Activated naive CD4-positive, alpha-beta T cell treated with anti-CD3 and anti-CD28 coated beads, Interleukin-2, amount 50 U/mL, for 24 hours (primary cell): Measurements from ENCODE around the gene SRRM1.
"Not testable (repeated sequence)": the region's sequence is repeated elsewhere in the genome, so short reads cannot be mapped to it uniquely, and the experiment has no call there.

Source experiments
- H3K27ac Mint-ChIP-seq: one replicate; pipeline ENCODE4 v1.8.0; 2021; ENCODE audit warnings: mild to moderate bottlenecking, mixed read lengths
- H3K27me3 Mint-ChIP-seq: one replicate; pipeline ENCODE4 v1.8.0; 2021; ENCODE audit warnings: mixed read lengths
- H3K36me3 Mint-ChIP-seq: one replicate; pipeline ENCODE4 v1.8.0; 2021; ENCODE audit warnings: mixed read lengths
- H3K4me1 Mint-ChIP-seq: one replicate; pipeline ENCODE4 v1.8.0; 2021; ENCODE audit warnings: mixed read lengths
- H3K4me3 Mint-ChIP-seq: one replicate; pipeline ENCODE4 v1.8.0; 2021; ENCODE audit warnings: mild to moderate bottlenecking, mixed read lengths
- H3K9me3 Mint-ChIP-seq: one replicate; pipeline ENCODE4 v1.8.0; 2021; ENCODE audit warnings: mixed read lengths

Gene SRRM1

DNA sequence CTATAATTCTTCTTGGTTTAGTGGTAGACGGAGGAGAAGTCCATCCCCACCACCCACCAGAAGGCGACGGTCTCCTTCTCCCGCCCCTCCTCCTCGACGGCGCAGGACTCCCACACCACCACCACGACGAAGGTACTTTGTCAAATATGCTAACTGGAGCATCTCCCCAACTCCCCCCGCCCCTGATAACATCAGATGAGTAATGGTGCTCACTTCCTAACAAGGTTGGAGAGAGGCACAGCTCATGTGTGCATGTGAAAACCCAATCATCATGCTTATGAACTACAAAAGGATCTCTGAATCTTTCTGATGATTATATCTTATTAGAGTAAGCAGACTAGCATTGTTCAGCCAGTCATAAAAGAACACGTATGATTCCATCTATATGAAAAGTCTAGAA is 23.7 kb downstream of the SRRM1 start:
- Mint-ChIP-seq H3K4me3 (no peak overlapping the region), H3K27me3 (no peaks in the 10 kb centered on the region), H3K36me3 (peaks cover 19% of the 10 kb centered on the region), H3K4me1 (no peaks in the 10 kb centered on the region), H3K9me3 (no peaks in the 10 kb centered on the region), H3K27ac (peak overlapping the region; percentile 17)

DNA sequence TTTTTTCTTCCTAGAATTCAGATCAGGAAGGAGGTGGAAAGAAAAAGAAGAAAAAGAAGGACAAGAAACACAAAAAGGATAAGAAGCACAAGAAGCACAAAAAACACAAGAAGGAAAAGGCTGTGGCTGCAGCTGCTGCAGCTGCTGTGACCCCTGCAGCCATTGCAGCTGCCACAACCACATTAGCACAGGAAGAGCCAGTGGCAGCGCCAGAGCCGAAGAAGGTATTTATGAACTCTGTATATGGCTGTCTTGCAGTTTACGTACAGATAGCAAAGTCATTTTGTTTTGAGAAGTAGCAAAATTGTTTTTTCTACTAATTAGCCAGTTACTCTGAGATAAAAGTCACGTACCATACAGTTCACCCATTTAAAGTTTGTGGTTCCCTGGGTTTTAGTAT is 28.3 kb downstream of the SRRM1 start:
- H3K36me3 Mint-ChIP-seq, result peaks cover 26% of the 10 kb centered on the region
- H3K27ac Mint-ChIP-seq, H3K4me1 Mint-ChIP-seq, H3K9me3 Mint-ChIP-seq, H3K27me3 Mint-ChIP-seq, H3K4me3 Mint-ChIP-seq: not testable (repeated sequence)

DNA sequence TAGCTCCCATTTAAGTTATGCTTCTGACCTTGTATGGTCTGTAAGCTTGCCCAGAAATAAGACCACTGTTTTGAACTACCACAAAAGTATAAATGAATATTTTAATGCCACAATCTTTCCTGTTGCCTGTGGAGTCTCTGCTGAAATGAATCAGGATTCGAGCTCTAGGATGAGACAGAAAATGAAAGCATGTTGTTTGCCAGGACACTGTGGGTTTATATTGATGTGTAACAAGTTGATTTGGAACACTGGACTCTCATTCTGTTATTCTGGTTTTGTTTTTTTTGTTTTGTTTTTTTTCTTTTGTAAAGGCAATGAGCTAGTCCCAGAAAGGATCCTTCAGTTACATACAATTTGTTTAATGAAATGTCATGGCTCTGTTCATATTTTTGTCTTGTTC is 29.6 kb downstream of the SRRM1 start:
- H3K4me3 Mint-ChIP-seq, H3K4me1 Mint-ChIP-seq, H3K27me3 Mint-ChIP-seq, H3K9me3 Mint-ChIP-seq: not testable (repeated sequence)
- peaks cover 28% of the 10 kb centered on the region for H3K36me3 Mint-ChIP-seq
- peak overlapping the region; percentile 51 for H3K27ac Mint-ChIP-seq

DNA sequence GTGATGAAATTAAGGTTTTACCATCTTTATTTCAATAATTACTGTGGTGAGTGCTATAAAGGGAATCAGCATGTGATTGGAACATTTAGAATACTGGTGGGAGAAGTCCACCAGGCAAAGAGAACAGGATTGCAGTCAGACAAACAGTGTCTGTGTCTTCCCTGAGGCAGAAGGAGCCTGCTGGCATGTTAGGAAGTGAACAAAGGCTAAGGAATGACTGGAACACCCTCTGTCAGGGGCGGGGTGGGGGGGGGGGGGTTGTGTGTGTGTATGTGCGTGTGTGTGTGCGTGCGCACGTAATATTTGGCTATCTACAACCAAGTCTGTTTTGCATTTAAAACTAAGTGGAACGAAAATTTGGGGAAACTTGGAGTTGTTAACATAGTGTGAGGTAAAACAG is 30.2 kb downstream of the SRRM1 start:
- Mint-ChIP-seq H3K27ac (no peak overlapping the region), H3K36me3 (peaks cover 28% of the 10 kb centered on the region), H3K4me3 (no peak overlapping the region), H3K4me1 (no peaks in the 10 kb centered on the region), H3K27me3 (no peaks in the 10 kb centered on the region), H3K9me3 (no peaks in the 10 kb centered on the region)

DNA sequence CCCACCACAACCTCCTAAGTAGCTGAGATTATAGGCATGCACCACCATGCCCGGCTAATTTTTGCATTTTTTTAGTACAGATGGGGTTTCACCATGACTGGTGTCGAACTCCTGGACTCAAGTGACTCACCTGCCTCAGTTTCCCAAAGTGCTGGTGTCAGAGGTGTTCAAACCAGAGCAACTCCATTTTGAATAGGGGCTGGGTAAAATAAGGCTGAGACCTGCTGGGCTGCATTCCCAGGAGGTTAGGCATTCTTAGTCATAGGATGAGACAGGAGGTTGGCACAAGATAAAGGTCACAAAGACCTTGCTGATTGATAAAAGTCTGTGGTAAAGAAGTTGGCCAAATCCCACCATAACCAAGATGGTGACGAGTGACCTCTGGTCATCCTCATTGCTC is 35.3 kb downstream of the SRRM1 start:
- H3K4me1 Mint-ChIP-seq, H3K36me3 Mint-ChIP-seq, H3K27me3 Mint-ChIP-seq, H3K9me3 Mint-ChIP-seq, H3K27ac Mint-ChIP-seq, H3K4me3 Mint-ChIP-seq: not testable (repeated sequence)

DNA sequence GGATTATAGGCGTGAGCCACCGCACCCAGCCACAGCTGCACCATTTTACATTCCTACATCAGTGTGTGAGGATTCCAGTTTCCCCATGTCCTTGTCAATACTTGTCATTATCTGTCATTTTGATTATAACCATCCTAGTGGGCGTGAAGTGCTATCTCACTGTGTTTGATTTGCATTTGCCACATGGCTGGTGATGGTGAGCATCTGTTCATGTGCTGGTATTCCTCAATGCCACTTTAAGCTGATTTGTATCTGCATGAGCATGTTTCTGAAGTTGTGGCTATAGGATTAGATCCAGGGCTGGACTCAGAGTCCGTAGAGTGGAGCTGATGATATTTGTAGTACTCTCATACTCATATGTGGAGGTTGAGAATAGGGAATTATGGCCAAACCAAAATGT is 36.6 kb downstream of the SRRM1 start:
- Mint-ChIP-seq H3K36me3 (peaks cover 8% of the 10 kb centered on the region), H3K27me3 (no peaks in the 10 kb centered on the region), H3K4me3 (no peak overlapping the region), H3K4me1 (no peaks in the 10 kb centered on the region), H3K27ac (no peak overlapping the region), H3K9me3 (no peaks in the 10 kb centered on the region)

DNA sequence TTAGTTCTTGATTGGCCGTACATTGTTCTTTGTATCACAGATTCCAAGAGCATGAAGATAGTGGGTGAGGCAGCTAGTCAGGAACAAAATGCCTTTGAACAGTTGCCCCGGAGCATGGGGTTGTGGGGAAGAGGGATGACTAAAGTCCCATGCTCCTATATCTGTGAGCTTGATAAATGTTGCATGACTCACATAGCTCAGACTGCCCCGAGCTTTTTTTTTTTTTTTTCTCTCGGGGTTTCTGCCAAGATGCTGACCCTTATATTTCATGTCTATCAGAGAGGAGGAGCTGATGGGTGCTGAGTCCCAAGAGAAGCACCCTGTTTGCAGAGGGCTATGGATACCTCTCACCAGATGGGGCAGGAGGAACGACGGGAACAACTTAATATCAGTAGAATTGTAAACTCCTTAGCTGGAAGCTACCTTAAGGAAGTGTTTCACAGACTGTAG is 40.6 kb downstream of the SRRM1 start:
- Mint-ChIP-seq H3K9me3 (no peaks in the 10 kb centered on the region), H3K27ac (no peak overlapping the region), H3K4me1 (no peaks in the 10 kb centered on the region), H3K27me3 (no peaks in the 10 kb centered on the region), H3K4me3 (no peak overlapping the region), H3K36me3 (no peaks in the 10 kb centered on the region)

DNA sequence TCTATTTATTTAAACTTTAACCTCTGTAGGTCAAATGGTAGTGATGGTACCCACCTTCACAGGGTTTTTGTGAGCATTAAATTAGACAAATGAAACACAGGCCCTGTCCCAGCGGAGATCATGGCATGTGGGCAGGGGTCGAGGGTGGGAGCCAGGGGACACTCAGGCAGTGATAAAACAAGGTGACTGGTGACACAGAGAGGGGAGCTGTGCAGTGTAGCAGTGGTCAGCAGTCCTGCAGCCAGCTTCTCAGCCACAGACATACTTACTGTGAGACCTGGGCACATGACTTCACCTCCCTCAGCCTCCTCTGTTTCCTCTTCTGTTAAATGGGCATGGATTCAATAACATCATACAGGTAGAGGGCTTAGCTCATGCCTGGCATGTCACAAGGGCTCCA is 44.9 kb downstream of the SRRM1 start:
- Mint-ChIP-seq H3K27ac (no peak overlapping the region), H3K27me3 (no peaks in the 10 kb centered on the region), H3K36me3 (no peaks in the 10 kb centered on the region), H3K9me3 (no peaks in the 10 kb centered on the region), H3K4me1 (no peaks in the 10 kb centered on the region), H3K4me3 (no peak overlapping the region)

DNA sequence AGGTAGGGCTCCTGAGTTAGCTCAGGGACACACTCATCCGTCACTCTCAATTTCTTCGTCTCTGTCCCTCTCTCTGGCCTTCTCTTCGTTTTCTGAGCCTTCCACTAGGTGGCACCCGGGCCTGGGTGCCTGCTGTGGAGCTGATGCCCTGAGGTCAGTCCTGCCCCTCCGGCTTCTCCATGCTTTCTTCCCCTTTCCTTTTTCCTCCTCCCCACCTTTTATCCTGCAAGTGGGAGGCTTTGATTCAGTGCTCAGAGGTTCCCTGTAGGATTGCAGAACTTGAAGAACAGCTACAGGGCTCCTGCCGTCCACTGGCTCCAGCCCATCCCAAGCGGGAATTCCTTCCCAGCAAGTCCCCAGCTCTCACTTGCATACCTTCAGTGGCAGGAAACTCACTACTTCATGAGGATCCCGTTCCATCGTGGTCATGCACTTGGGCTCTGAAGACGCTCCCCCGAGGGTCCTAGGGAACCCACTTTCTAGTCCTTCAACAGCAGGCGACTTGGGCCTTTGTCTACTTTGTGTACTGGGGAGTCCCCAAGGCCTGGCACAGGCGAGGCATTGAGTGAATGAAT is 45.6 kb downstream of the SRRM1 start:
- Mint-ChIP-seq H3K4me1 (no peaks in the 10 kb centered on the region), H3K4me3 (no peak overlapping the region), H3K36me3 (no peaks in the 10 kb centered on the region), H3K9me3 (no peaks in the 10 kb centered on the region), H3K27ac (no peak overlapping the region), H3K27me3 (no peaks in the 10 kb centered on the region)

DNA sequence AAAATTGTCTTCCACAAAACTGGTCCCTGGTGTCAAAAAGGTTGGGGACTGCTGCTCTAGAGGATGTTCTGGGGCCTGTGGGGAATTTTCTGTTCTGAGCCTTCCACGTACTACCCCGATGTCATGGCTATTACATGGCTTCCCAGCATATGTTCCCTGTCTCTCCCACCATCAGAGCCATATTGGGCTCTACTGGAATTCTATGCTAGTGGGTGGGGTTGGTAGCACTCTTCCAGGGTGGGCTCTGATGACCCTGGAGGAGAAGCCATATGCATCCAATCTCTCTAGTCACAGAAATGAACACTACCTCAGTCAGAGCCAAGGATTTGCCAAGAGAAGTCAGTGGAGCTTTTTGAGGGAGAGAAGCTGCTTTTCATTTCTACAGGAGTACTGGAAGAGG is 47.9 kb downstream of the SRRM1 start:
- no peak overlapping the region for H3K27ac Mint-ChIP-seq
- H3K4me1 Mint-ChIP-seq, result peaks cover 5% of the 10 kb centered on the region
- H3K27me3 Mint-ChIP-seq, result no peaks in the 10 kb centered on the region
- no peak overlapping the region for H3K4me3 Mint-ChIP-seq
- H3K36me3 Mint-ChIP-seq, result no peaks in the 10 kb centered on the region
- H3K9me3 Mint-ChIP-seq, result no peaks in the 10 kb centered on the region

DNA sequence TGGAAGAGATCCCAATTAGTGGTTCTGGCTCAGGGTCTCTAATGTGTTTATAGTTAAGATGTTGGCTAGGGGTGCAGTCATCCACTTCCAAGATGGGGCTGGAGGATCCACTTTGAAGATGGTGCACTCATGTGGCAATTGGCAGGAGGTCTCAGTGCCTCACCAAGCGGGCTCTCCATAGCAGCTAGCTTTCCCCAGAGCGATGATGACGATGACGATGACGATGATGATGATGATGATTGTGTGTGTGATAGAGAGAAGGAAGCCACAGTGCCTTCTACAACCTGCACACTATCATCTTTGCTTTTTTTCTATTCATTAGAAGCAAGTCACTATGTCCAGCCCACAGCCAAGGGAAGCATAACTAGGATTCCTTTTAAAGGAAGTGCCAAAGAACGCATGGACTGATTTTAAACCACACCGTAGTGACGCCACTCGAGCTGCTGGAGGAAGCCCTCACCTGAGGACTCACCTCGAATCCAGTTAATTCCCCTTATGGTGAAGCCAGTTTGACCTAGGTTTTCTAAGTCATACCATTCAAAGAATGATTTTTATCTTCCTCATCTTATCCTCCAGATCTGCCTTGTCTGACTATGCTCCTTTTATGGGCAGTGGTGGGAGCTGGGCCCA is 49.4 kb downstream of the SRRM1 start:
- no peaks in the 10 kb centered on the region for H3K27me3 Mint-ChIP-seq
- H3K27ac Mint-ChIP-seq, result no peak overlapping the region
- no peaks in the 10 kb centered on the region for H3K9me3 Mint-ChIP-seq
- peaks cover 5% of the 10 kb centered on the region for H3K4me1 Mint-ChIP-seq
- H3K36me3 Mint-ChIP-seq, result no peaks in the 10 kb centered on the region
- no peak overlapping the region for H3K4me3 Mint-ChIP-seq

DNA sequence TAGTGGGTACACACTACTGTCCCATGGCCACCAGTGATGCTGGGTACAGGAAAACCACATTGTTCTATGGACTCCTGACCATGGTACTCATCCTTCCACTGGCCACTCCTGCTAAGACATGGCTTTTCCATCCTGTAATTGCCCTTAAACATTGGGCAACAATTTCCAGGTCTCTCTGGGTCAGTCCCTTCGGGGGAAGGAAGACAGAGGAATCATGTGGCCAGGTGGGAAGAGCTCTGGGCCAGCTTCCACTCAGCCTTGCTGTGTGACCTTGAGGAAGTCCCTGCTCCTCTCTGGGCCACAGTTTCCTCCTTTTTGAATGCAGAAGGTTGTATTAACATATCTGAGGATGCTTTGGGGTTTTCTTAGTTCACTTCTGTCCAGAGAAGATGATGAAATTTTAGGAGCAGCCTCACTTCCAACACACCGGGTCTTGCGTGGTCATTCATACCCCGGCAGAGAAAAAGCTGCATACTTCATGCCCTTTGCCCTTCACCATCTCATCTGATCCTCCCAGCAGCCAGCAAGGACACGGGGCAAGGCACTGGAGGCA is 50.8 kb downstream of the SRRM1 start:
- H3K9me3 Mint-ChIP-seq, result no peaks in the 10 kb centered on the region
- H3K4me3 Mint-ChIP-seq, result no peak overlapping the region
- no peaks in the 10 kb centered on the region for H3K27me3 Mint-ChIP-seq
- H3K36me3 Mint-ChIP-seq, result no peaks in the 10 kb centered on the region
- no peak overlapping the region for H3K27ac Mint-ChIP-seq
- H3K4me1 Mint-ChIP-seq, result peaks cover 5% of the 10 kb centered on the region

DNA sequence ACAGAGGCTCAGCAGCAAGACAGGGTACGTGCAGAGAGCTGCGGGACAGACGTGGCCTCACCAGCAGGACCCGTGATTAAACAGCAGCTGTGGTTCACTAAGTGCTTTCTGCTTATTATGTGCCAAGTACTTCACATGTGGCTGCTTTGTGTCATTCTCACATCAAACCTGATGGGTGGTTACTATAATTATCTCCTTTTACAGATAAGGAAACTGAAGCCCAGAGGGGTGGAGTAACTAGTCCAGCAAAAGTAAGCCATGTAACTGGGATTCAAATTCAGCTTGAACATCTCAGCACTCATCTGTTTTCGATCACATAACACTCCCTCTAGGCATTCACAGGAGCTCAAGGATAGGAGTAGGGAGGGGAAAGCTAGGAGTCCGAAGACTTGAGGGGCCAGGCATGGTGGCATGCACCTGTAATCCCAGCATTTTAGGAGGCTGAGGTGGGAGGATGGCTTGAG is 51.3 kb downstream of the SRRM1 start:
- Mint-ChIP-seq H3K9me3 (no peaks in the 10 kb centered on the region), H3K4me3 (no peak overlapping the region), H3K4me1 (peaks cover 5% of the 10 kb centered on the region), H3K27me3 (no peaks in the 10 kb centered on the region), H3K36me3 (no peaks in the 10 kb centered on the region), H3K27ac (no peak overlapping the region)

DNA sequence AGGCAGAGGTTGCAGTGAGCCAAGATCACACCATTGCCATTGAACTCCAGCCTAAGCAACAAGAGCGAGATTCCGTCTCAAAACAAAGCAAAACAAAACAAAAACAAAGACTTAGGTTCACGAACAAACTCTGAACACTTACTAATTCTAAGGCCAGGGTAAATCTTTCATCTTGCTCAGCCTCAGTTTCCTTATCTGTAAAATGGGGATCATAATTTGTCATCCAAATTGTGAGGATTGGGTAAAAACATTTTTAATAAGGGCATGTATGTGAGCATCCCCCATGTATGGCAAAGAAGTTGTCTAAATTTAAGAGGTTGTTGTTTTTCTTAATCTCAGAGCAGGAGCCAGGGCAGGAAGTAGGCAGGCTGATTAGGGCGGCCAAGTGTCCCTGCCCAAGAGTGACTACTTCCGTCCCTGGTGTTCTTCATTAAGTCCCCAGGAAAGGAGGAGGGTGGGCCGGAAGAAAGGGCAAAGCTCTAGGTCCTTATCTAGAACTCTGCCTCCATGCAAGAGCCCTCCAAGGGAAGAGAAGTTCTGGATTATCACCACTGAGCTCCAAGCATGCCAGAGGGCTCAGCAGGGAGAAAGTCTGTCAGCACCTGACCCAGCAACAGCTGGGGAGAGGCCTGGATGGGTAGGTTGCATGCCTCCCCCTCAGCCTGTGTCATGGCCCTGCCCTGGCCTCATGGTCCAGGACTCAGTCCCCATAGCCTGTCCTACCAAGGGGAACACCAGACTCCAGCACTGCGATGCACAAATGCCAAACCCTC is 52.3 kb downstream of the SRRM1 start:
- no peaks in the 10 kb centered on the region for H3K27me3 Mint-ChIP-seq
- no peaks in the 10 kb centered on the region for H3K9me3 Mint-ChIP-seq
- H3K36me3 Mint-ChIP-seq, result no peaks in the 10 kb centered on the region
- H3K27ac Mint-ChIP-seq, result no peak overlapping the region
- peaks cover 5% of the 10 kb centered on the region for H3K4me1 Mint-ChIP-seq
- no peak overlapping the region for H3K4me3 Mint-ChIP-seq

DNA sequence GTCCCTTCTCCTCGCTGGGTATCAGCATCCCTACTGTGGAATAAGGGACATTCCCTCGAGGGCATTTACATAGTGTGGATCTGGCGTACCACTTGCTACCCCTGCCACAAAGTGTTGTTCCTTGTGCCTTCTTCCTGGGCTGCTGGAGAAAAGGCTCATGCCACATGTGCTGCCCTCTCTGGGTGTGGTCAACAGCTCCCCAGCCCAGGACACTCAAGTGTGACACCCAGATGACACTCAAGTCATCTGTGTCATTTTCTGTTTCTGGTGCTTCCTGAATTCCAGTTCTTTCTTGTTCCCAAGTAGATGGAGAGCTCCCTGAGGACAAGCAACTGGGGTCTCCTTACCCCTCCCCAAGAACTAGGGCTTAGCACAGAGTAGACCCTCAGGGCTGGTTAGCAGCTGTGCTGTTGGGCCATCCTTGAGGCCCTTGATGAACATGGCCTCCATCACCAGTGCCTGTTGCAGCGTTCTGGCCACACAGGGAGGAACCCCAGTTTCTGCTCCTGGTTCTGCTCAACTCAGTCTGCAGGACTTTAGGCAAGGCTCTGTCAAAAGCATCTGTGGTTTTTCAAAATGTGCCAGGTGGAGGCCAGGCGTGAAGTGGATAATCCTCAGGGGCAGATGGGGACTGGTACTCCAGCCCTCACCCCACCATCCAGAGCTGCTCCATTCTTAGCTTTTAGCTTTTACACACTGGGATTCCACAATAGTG is 53.1 kb downstream of the SRRM1 start:
- Mint-ChIP-seq H3K27ac (no peak overlapping the region), H3K9me3 (no peaks in the 10 kb centered on the region), H3K4me1 (peaks cover 5% of the 10 kb centered on the region), H3K27me3 (no peaks in the 10 kb centered on the region), H3K36me3 (no peaks in the 10 kb centered on the region), H3K4me3 (no peak overlapping the region)
